Activated naive CD4-positive, alpha-beta T cell treated with Interleukin-2 at 50 U/mL for 16 hours (primary cell): Measurements from ENCODE around the gene APAF1.
"Not testable (repeated sequence)": the region's sequence is repeated elsewhere in the genome, so short reads cannot be mapped to it uniquely, and the experiment has no call there.

ENCODE experiments used
- DNase-seq: peaks from one replicate; pipeline ENCODE4 v3.0.0-alpha.2; 2020

Gene APAF1

GRCh38 chr12:98733667-98734350 lies 88.7 kb downstream of the APAF1 start:
- no peak for DNase-seq

- DNase-seq, result no peak
Measured at GRCh38 chr12:98735821-98736220, 90.7 kb downstream of the APAF1 start.

- no peak for DNase-seq
Measured at GRCh38 chr12:98736352-98737321, 91.5 kb downstream of the APAF1 start.

GRCh38 chr12:98737322-98737712 lies 92.2 kb downstream of the APAF1 start:
- no peak for DNase-seq

GRCh38 chr12:98738002-98738401 lies 92.9 kb downstream of the APAF1 start:
- no peak for DNase-seq

GRCh38 chr12:98738539-98738938 lies 93.4 kb downstream of the APAF1 start:
- no peak for DNase-seq

DNA sequence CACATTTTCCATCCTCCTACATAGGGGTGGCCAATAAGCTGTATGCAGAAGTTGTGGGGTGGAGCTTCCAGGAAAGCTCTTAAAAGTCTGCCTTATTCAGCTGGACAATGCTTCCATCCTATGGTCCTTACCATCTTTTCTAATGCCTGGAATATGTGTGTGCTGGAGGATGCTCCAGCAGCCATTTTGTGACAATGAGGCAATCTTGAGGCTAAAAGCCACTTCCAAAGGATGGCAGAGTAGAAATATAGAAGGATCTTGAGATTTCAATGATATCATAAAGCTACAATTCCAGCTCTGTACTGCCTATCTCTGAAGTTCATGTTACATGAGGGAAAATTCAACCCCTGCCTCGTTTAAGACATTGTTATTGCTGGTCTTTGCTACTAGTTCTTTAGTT lies 95.7 kb downstream of the APAF1 start:
- no peak for DNase-seq

- DNase-seq, result peak; percentile 45
Measured at GRCh38 chr12:98741196-98741555, 96.1 kb downstream of the APAF1 start.

GRCh38 chr12:98741556-98742265 lies 96.6 kb downstream of the APAF1 start:
- peak; percentile 16 for DNase-seq

DNA sequence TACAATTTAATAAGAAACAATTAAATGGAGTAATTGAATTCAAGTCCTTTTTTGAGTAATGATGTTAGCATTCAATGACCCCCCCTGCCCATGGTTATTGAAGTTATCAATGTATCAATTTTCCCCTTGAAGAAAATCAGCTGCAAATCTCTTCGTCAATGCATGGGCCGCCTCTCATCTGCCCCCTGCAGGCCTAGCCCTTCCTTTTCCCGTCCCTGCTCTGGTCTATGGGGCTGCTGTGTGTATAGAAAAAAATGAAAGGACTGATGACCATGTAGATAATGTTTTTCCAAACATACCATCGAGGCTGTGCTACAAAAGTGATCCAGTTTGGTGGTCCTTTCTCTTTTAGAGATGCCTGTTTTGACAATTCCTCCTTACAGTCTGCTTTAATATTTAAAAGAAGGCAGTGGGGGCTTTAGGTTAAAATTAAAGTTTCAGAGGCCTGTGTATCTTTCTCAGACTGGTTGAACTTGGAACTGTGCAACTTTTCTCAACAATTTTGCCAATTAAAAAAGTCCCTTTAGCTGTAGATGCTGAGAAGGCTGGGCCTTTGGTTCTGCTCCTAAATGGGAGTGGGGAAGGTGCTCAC lies 98.4 kb downstream of the APAF1 start:
- peak; percentile 46 for DNase-seq

GRCh38 chr12:98744680-98745079 lies 99.6 kb downstream of the APAF1 start:
- DNase-seq, result peak; percentile 18

DNA sequence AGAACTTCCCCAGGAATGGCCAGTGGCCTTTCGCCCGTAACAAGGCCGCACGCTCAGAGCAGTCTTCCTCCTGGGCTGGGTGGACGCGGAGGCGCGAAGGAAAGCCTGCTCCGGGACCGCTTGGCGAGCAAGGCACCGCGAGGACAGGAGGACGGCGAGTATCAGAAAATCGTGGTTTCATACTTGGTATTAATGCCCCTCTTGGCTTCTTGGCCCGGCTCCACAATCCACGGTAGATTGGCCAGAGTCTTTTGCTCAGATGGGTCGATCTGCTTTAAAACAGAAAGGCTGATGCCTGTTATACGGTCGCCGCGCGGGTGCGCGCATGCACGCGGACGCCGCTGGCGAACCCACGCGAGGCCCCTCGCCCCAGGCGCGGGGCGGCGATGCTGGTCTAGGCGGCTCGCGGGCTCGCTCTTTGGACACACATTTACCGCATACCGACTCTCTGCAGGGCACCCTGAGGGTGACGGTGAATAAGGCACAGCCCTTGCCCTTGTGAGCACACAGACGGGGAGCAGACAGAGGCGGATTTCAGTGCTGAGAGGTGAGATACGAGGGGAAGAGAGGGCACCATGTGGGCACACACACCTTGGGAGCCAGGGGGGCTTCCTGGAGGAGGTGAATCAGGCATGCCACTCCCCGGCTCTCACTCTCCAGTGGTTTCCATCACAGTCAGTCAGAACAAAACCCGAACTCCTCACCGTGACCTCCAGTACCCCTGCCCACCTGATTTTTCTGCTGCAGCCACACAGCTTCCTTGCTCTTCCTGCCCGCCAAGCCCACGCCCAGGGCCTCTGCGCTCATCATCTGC lies 100.7 kb downstream of the APAF1 start:
- peak; percentile 41 for DNase-seq

DNA sequence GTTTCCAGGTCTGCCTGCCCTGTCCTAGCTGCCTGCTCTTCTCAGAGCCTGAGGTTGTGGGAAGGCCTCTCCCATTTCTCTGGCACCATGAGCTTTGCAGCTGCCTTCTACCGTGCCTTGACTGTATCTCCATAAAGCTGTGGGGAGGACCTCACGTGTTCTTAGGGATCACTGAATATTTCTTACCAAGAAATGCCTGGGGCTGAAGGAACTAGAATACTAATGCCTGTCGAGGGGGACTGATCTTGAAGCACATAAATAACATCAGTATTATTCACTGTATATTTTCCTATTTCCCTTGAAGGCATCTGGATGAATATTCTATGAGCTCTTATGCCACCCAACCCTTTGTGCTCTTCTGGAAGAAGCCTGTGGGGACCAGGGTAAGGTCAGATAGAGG lies 103.4 kb downstream of the APAF1 start:
- DNase-seq, result no peak

GRCh38 chr12:98750511-98750910 lies 105.4 kb downstream of the APAF1 start:
- DNase-seq, result no peak

DNA sequence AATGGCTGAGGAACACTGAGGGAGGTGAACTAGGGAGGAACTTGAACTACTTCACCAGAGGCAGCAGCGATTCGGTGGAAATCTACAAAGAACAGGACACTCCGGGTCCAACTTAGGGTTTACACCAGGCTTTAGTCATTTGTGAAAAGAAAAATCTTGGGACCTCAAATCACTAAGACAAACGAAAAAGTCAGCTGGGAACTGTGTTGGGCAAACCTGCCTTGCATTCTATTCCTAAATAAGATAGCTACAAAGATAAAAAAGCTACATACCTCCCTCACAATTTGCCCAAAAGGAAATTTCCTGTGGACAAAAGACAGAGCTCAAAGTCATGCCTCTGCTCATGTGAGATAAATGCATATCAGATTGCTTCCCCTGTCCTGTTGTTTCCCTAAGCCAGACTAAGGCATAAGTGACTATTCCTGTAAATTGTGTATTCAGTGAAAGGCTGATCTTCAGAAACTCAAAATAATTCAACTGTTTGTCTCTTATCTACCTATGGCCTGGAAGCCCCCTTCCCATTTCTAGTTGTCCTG lies 106.6 kb downstream of the APAF1 start:
- DNase-seq, result no peak

DNA sequence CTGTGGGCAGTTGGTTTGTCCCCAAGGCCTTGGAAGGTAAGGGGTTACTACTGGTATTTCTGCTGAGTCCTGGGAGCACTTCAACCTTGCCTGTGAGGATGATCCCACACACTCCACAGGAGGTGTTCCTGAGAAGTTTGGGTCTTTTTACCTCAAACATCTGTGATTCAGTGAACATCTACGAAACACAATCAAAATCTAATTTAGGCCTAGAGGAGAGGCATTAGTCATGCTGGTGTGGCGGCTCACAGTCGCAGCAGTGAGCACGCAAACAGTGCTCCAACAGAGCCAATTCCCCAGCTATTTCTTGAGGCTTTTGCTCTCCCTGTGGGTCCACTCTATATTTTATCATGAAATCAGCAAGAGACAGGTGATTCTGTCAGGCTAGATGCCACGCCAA lies 107.6 kb downstream of the APAF1 start:
- no peak for DNase-seq

DNA sequence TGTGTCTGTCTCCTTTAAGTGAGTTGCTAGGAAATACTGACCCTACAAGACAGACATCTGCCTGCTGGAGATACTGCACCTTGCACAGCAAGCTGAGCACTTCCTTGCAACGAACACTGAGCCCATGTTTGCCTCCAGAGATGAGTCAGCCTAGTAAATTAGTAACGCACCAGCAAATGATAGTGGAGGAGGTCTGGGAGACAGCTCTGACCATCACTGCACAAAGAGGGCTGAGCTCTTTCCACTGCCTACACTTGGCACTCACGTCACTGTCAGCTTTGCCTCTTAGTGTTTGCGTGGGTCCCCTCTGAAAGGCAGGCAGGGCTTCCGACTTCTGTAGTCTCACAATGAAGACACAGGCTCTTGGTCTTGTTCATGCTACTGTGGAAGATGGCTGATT lies 109.0 kb downstream of the APAF1 start:
- DNase-seq, result peak; percentile 34

DNA sequence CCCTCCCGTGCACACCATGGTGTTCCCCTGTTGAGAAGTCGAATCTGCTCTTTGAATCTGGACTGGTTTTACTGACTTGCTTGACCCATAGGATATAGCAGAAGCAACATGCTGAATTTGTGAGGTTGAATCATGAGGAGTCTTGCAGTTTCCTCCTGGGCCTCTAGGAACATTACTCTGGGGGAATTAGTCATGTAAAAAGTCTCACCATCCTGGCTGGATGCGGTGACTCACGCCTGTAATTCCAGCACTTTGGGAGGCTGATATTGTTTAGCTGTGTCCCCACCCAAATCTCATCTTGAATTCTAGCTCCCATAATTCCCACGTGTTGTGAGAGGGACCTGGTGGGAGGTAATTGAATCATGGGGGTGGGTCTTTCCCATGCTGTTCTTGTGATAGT lies 110.8 kb downstream of the APAF1 start:
- not testable (repeated sequence) for DNase-seq

DNA sequence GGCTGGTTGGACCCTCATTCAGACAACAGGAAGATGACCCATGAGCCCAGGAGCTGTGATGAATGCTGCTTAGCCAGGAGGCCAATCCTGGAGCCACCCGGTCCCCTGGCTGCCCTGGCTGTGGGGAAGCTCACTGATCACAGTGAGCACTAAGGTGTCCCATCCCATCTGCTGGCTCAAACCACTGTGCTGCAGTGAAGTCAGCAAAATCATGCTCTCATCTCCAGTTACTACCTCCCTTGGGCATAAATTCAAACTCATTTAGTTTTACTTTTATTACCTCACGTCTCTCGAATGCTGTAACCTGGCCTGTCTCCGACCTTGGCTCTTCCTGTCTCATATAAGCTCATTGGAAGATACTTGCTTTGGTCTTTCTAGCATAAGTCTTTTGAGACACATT lies 112.4 kb downstream of the APAF1 start:
- DNase-seq, result no peak

GRCh38 chr12:98758331-98758730 lies 113.2 kb downstream of the APAF1 start:
- DNase-seq, result no peak

DNA sequence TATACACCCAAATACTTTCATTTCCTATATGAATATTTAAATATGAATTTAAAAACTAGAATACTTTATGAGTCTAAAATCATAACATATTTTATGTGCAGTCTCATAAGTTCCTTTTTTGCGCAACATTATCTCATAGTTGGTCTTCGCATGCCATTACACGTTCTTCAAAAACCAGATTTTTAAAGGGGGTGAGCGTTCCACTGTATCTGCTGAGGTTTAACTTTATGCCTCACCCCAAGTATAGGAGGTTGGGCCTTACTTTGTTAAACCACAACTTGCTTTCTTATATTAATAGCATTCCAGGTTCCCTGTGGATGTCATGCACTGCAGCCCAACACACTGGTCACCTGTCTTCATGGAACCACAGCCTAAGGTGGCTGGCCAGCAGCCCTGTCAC lies 118.6 kb downstream of the APAF1 start:
- DNase-seq, result no peak

DNA sequence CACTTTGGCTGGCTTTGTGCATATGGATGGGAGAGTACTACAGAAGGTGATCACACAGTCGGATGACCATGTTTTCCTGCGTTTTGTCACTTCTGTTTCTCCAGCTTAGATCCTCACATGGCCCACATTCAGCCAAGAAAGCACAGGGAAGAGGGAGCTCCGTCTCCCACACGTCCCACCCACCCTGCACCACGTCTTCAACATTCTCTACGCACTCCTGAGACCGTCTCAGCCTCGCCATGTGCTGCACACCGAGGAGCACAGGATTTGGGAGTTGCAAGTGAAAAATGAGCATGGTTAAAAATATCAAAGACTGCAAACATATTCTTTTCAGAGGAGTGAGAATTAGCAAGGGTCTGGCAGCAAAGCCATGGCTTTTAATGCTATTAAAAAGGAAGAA lies 122.2 kb downstream of the APAF1 start:
- DNase-seq, result no peak
